ENCODE measurements around the gene KCND2.

DNA sequence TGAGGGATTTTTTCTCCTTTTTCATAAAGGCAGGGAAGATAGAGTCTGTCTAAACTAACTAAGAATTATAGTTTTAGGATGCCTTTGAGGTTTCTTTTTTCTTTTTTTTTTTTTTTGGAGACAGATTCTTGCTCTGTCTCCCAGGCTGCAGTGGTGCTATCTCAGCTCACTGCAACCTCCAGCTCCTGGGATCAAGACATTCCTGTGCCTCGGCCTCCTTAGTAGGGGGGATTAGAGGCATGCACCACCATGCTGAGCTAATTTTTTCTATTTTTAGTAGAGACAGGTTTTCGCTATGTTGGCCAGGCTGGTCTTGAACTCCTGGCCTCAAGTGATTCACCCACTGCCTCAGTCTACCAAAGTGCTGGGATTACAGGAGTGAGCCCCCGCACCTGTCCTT is 239.7 kb downstream of the KCND2 start:
- TF ChIP-seq, protein P1, sequence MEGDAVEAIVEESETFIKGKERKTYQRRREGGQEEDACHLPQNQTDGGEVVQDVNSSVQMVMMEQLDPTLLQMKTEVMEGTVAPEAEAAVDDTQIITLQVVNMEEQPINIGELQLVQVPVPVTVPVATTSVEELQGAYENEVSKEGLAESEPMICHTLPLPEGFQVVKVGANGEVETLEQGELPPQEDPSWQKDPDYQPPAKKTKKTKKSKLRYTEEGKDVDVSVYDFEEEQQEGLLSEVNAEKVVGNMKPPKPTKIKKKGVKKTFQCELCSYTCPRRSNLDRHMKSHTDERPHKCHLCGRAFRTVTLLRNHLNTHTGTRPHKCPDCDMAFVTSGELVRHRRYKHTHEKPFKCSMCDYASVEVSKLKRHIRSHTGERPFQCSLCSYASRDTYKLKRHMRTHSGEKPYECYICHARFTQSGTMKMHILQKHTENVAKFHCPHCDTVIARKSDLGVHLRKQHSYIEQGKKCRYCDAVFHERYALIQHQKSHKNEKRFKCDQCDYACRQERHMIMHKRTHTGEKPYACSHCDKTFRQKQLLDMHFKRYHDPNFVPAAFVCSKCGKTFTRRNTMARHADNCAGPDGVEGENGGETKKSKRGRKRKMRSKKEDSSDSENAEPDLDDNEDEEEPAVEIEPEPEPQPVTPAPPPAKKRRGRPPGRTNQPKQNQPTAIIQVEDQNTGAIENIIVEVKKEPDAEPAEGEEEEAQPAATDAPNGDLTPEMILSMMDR (IDR thresholded peaks at IDR 0.05): no peak
- no peak for TF ChIP-seq POLR2A (IDR thresholded peaks at IDR 0.05)

All from tibial nerve (tissue), 3 donors.